HG03442 (cell line): Measurements from ENCODE around the gene CFAP46.
"Not testable (repeated sequence)": the region's sequence is repeated elsewhere in the genome, so short reads cannot be mapped to it uniquely, and the experiment has no call there.

Experiments used
- ATAC-seq: cut with Tn5 transposase; IDR thresholded peaks from one replicate; pipeline ENCODE4 v1.9.1; 2021; ENCODE audit warnings: mild to moderate bottlenecking, moderate library complexity; ENCODE audit not compliant: unreplicated experiment

The CFAP46 gene

DNA sequence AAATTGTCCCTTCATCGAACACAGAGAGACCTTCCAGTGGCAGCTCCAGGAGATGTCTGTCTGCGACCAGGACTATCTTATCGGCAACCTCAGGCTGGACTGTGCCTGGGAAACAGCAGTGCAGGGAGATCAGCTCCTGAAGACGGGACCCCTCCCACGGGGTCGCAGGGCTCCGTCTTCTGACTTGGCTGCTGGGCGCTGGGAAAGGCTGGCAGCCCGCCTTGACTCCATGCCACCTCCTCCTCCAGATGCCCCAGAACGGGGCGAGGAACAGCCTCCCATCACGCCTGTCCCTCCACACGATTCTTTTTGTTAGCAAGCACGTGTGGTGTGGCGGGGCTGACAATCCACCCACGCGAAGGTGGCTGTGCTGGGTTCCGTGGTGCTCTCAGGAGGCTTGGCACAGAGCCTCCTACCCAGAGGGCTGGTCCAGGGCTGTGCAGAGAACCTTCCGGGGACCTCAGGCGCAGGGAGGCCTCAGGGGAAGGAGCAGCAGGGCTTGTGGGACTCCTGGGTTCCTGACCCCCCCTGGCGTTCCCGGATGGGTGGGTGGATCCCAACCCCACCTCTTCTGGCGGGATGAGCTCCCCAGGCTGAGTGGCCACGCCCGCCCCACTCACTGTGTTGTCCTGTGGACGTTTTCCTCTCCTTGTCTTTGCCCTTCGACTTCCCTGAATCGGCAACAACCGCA is 108.8 kb downstream of the CFAP46 start:
- no peak for ATAC-seq

- ATAC-seq = no peak
Measured at GRCh38 chr10:132832186-132832969, 110.0 kb downstream of the CFAP46 start.

DNA sequence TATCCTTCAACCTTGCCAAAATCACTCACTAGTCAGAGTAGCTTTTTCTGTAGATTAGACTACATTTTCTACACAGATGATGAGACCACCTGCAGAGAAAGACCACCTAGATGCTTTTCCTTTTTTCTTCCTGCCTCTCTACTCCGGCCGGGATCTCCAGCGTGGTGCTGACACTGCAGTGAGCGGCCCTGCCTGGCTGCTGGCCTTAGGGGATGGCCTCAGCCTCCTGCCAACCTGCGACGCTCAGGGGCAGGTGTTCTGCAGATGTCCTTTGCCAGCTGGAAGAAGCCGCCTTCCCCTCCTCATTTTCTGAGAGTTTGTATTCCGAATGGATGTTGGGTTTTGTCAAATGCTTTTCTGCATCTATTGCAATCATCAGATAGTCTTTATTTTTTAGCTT is 113.0 kb downstream of the CFAP46 start:
- no peak for ATAC-seq

GRCh38 chr10:132828681-132829080 is 113.7 kb downstream of the CFAP46 start:
- no peak for ATAC-seq

GRCh38 chr10:132827861-132828539 is 114.4 kb downstream of the CFAP46 start:
- no peak for ATAC-seq

DNA sequence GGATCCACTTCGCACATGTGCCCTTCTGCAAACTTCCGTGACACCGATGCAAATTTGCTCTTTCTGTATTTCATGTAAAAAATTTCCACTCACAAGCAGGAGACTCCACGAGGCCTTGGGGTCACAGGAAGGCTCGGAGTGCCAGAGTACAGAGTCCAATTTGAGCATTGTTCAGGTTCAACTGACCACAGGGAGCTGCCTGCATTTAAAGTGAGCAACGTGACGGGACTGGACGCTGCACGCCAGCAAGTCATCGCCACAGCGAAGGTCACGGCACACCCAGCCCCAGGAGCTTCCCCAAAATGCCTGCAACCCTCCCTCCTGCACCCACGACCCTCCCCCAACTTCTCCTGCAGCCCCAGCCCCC is 115.0 kb downstream of the CFAP46 start:
- no peak for ATAC-seq

GRCh38 chr10:132826524-132827422 is 115.6 kb downstream of the CFAP46 start:
- ATAC-seq = no peak

GRCh38 chr10:132825783-132826523 is 116.4 kb downstream of the CFAP46 start:
- ATAC-seq = not testable (repeated sequence)

GRCh38 chr10:132820056-132820455 is 122.3 kb downstream of the CFAP46 start:
- no peak for ATAC-seq

- no peak for ATAC-seq
Measured at GRCh38 chr10:132817701-132818211, 124.6 kb downstream of the CFAP46 start.

DNA sequence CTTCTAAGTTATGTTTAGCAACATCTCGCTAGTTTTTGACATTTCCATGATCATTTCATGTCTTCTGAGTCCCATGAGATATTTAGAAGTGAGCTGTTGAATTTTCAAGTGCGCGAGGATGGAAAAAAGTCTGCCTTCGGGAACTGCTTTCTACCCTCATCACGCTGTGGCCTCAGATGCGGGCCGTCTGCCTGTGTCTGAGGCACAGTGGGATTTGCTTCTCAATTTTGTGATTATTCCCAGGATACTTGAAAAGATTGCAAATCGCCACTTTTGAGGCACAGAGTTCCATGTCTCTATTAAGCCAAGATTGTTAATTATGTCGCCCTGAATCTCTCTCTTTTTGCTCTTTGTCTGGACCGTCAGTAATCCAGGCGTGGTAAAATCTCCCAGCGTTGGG is 125.7 kb downstream of the CFAP46 start:
- no peak for ATAC-seq

DNA sequence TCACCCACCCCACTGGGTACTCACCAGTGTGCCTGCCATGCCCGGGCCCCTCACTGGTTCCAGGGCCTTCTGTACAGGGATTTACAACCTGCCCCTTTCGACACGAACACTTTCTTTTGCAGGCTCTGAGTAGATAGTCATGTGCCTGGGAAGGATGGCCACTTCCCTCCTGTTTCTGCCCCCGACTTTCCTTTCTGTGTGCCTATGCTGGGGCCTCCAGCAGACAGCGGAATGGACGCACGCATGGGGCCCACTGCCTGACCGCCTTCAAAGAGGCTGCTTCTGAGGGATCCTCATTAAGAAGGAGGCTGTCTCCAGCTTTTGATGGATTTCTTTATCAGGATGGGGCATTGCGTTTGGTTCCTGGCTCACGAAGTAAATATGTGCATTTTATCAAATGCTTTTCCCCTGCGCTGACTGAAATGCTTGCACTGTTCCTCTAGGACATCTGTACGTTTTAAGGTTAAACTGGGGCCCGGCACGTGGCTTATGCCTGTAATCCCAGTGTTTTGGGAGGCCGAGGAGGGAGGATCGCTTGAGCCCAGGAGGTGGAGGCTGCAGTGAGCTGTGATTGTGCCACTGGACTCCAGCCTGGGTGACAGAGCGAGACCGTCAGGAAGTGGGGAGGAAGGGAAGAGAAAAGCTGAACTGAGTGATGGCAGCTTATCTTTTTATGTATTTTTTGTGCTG is 127.1 kb downstream of the CFAP46 start:
- no peak for ATAC-seq

- ATAC-seq = no peak
Measured at GRCh38 chr10:132814469-132814856, 127.9 kb downstream of the CFAP46 start.

DNA sequence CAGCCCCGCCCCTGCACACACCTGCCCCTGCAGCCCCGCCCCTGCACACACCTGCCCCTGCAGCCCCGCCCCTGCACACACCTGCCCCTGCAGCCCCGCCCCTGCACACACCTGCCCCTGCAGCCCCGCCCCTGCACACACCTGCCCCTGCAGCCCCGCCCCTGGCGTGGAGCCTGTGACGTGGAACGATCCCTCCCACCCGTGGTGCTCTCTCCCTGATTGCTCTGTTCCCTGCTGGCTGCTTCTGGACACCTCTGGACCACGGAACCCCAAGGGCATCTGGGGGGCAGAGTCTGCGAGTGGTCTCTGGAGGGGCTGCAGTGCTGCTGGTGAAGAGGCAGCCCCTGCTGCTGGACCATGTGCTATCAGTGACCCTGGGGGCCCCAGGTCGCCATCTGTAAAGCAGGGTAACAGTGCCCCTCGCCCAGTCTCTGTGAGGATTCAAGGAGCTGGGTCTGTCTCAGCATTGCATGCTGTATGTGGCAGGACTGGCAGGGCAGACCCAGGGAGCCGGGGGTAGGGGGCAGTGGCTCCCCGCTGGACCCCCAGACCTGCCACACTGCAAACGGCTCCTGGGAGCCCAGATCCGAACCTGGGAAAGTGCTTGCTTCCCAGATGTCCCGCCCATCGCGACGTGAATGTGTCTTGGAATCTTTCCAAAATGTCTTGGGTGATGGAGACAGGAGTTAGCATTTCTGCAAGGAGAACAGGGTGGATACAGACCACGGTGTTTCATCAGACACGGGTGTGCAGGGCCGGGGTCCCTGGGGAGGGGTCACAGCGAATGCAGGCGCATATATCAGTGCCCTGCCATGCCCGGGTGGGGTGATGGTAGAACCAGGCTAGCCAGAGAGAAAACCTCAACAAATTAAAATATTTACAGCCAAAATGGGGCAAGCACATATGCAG is 128.6 kb downstream of the CFAP46 start:
- no peak for ATAC-seq

DNA sequence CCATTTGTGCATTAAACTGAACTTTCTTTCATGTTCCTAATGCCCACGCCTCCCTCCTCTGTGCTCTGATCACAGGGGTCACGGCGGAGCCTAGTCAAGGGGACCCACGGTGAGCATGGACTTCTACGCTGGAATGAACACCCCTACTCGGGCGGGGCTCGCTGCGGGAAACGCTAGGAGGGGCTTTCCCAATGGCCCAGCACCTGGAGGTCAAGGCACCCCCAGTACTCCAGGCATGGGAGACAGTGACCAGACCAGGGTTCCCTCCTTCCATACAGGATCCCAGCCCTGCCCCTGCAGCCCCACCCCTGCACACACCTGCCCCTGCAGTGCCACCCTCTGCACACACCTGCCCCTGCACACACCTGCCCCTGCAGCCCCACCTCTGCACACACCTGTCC is 129.4 kb downstream of the CFAP46 start:
- ATAC-seq = no peak

DNA sequence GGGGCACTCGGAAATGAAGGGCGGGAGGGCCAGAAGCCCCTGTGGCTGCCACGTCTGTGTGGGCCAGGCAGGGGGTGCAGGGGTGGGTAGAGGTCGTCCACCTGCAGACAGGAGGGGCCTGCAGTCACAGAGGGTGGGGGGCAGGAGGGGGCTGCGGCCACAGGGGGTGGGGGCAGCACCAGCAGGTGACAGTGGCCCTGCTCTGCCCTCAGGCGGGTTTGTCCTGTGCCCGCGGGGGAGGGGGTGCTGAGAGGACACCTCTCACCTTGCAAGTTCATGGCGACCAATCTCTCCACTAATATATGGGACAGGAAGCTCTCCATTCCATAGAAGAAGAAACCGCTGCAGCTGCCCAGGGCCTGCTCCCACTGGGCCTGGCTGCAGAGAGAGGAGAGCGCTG is 129.8 kb downstream of the CFAP46 start:
- no peak for ATAC-seq

DNA sequence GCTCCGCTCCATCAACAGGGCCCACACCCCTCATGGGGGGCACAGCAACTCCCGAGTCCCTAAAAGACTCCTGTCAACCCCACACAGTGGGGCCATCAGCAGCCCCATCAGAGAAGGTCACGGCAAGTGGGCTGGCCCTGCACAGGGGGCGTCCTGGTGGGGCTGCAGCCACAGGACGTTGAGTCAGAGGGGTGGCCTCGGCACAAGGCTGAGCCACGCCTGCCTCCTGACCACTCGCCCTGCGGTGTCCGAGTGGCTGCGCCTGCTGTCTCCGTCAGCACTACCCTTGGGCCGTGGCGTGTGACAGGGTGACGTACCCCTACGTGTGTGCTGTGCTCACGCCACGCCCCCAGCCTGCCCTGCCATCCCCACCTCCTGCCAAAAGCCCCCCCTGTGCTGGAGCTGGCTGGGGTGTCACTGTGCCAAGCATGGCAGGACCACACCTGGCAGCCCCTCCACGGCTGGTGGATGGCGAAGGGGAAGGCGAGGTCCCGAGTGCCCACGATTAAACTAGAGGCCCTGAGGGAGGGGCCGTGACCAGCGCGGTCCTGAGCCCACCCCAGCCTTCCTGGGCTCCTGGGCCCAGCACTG is 130.4 kb downstream of the CFAP46 start:
- ATAC-seq = no peak
